HCT116 (cell line): ENCODE results near the gene NMU.

ENCODE experiments used
- CBX3 ChIP-seq: IDR thresholded peaks from 2 replicates; pipeline ENCODE4 v1.6.1; 2012; ENCODE audit warnings: low read depth
- EGR1 ChIP-seq: IDR thresholded peaks from 2 replicates; pipeline ENCODE4 v1.6.1; 2012; ENCODE audit warnings: low read depth
- EZH2phosphoT487 ChIP-seq: fragments of 200-600 bp; IDR thresholded peaks from 2 replicates; pipeline ENCODE4 v1.6.1; 2018; ENCODE audit warnings: antibody characterized with exemption, borderline replicate concordance
- MAX ChIP-seq: IDR thresholded peaks from 2 replicates; pipeline ENCODE4 v1.6.1; 2012
- POLR2A ChIP-seq: IDR thresholded peaks from 2 replicates; pipeline ENCODE4 v1.7.0; 2011; ENCODE audit warnings: borderline replicate concordance; ENCODE audit not compliant: insufficient read depth, insufficient read length; ENCODE audit errors: extremely low read depth

DNA sequence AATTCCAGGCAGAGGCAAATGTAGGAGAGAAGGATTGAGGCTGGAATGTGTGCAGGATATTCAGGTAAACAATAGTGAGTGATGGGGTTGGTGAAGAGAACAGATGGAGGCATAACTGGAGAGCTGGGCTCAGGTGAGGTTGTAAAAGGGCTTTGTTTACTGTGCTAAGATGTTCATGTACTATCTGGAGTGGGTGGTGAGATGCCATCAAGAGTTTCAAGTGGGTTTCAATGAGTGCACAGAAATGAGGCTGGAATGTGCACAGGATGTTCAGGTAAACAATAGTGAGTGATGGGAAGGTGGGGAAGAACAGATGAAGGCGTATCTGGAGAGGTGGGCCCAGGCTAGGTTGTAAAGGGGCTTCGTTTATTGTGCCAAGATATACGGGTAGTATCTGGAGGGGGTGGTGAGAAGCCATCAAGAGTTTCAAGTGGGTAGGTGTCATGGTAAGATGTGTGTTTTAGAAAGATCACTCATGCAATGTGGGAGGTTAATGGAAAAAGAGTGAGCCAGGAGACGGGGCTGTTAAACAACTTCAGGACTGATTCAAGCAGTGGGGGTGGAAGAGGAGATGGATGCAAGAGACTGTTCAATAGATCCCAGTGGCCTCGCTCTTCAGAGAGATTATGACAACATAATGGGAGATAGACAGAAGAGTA lies 25.4 kb upstream of the NMU start:
- TF ChIP-seq POLR2A (no peak), CBX3 (no peak), EZH2phosphoT487 (no peak), MAX (no peak), EGR1 (no peak)
